ENCODE results near the gene SFT2D3.

Gene SFT2D3, protein sequence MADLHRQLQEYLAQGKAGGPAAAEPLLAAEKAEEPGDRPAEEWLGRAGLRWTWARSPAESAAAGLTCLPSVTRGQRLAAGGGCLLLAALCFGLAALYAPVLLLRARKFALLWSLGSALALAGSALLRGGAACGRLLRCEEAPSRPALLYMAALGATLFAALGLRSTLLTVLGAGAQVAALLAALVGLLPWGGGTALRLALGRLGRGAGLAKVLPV
- total RNA-seq, result 11.8 to 17.6 (median 16.7) reads per million in 3 donors

DNA sequence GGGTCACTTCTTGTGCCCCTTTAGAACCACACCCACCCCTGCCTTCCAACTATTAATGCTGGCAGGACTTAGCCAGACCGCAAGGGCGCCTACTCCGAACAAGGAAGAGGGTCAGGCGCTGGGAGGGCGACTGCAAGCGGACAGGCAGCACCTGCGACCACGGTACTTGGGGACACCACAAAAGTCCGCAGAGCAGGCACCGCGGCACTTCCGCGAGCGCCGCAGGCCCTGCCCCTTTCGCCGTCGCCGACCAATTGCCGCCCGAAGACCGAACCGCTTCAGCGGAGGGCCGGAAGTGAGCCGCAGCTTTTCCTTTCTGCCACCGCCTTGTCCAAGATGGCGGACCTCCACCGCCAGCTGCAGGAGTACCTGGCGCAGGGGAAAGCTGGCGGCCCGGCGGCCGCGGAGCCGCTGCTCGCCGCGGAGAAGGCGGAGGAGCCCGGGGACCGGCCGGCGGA is at the start of gene SFT2D3:
Gene SFT2D3, plus strand, starts transcription at position 305 of the 458 bp plus-strand sequence. Its CDS starts 32 bp downstream, at position 337.
- Histone ChIP-seq H3K4me3 (ENCODE audit: insufficient read depth, low read depth, low read length, poor library complexity, severe bottlenecking) (peak within 1 kb of the TSS; percentile 72), H3K36me3 (ENCODE audit: control insufficient read depth, insufficient read depth, low read length) (peaks cover 10% of the 10 kb centered on the region), H3K27me3 (replicated peaks; ENCODE audit: control insufficient read depth, insufficient read depth, low read length, poor library complexity, severe bottlenecking) (no peaks in the 10 kb centered on the region), H3K4me1 (ENCODE audit: control insufficient read depth, insufficient read depth, low read length, poor library complexity, severe bottlenecking) (peaks cover 25% of the 10 kb centered on the region), H3K9me3 (ENCODE audit: control insufficient read depth, low read length) (no peaks in the 10 kb centered on the region), H3K27ac (ENCODE audit: insufficient read depth, low read length, poor library complexity, severe bottlenecking) (peak within 1 kb of the TSS; percentile 84)
- DNase-seq, result peak; percentile 79 to 84 (median 80)

DNA sequence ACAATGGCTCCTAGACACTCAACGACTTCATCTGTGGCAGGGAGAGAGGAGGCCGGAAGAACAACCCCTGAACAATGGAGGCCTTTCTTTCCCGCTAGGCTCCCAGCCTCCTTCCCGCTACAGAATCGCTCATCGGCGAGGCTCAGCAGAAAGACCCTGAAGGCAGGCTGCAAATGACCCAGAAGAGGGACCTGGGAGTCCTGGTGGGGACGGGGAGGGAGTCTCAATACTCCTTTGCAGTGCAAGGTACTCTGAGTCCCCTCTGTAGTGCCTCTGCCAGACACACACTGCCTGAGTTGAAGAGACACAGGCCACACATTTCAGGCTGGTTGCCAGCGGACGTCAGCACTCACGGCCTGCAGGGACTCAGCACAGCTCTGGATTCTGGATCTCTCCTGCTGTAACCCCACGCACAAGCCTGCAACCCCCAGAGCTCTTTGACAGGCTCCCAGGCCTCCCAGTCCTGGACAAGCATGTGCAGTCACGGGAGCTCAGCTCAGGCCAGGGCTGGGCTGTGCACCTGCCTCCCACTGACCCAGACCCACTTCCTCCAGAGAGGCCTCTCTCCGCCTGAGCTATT is 49.2 kb upstream of the SFT2D3 start:
- Histone ChIP-seq H3K36me3 (ENCODE audit: control insufficient read depth, insufficient read depth, low read length) (no peaks in the 10 kb centered on the region), H3K27me3 (replicated peaks; ENCODE audit: control insufficient read depth, insufficient read depth, low read length, poor library complexity, severe bottlenecking) (no peaks in the 10 kb centered on the region), H3K4me1 (ENCODE audit: control insufficient read depth, insufficient read depth, low read length, poor library complexity, severe bottlenecking) (peaks cover 10% of the 10 kb centered on the region), H3K4me3 (ENCODE audit: insufficient read depth, low read depth, low read length, poor library complexity, severe bottlenecking) (no peak overlapping the region), H3K9me3 (ENCODE audit: control insufficient read depth, low read length) (no peaks in the 10 kb centered on the region), H3K27ac (ENCODE audit: insufficient read depth, low read length, poor library complexity, severe bottlenecking) (no peak overlapping the region)
- no peak for DNase-seq

DNA sequence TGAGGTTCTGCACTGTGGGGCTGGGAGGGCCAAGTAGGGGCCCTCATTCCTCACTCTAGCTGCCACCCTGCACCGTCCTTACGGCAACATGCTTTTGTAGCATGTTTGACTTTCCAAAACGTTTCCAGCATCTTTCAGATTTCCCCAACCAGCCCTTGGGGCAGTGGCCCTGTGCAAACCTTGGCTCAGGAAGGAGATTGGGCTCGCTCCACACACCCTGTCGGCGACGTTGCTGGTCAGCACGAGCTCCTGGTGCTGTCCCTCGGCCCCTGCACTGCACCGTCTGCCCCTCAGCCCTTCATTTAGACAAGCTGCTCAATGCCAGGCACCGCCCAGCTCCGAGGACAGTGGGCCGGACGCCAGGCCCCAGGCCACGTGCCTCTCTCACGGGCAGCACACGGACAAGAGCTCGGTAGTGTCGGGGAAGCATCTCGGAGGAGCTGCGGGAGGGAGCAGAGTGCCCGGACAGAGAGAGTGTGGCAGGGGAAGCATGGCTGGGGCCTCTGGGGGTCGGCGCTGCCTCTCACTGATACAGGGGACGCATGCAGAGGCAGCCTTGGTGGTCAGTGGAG is 48.4 kb upstream of the SFT2D3 start:
- H3K27ac ChIP-seq (ENCODE audit: insufficient read depth, low read length, poor library complexity, severe bottlenecking), result no peak overlapping the region
- no peak overlapping the region for H3K4me3 ChIP-seq (ENCODE audit: insufficient read depth, low read depth, low read length, poor library complexity, severe bottlenecking)
- no peaks in the 10 kb centered on the region for H3K36me3 ChIP-seq (ENCODE audit: control insufficient read depth, insufficient read depth, low read length)
- peaks cover 10% of the 10 kb centered on the region for H3K4me1 ChIP-seq (ENCODE audit: control insufficient read depth, insufficient read depth, low read length, poor library complexity, severe bottlenecking)
- H3K27me3 ChIP-seq (replicated peaks; ENCODE audit: control insufficient read depth, insufficient read depth, low read length, poor library complexity, severe bottlenecking), result no peaks in the 10 kb centered on the region
- no peaks in the 10 kb centered on the region for H3K9me3 ChIP-seq (ENCODE audit: control insufficient read depth, low read length)
- no peak for DNase-seq

DNA sequence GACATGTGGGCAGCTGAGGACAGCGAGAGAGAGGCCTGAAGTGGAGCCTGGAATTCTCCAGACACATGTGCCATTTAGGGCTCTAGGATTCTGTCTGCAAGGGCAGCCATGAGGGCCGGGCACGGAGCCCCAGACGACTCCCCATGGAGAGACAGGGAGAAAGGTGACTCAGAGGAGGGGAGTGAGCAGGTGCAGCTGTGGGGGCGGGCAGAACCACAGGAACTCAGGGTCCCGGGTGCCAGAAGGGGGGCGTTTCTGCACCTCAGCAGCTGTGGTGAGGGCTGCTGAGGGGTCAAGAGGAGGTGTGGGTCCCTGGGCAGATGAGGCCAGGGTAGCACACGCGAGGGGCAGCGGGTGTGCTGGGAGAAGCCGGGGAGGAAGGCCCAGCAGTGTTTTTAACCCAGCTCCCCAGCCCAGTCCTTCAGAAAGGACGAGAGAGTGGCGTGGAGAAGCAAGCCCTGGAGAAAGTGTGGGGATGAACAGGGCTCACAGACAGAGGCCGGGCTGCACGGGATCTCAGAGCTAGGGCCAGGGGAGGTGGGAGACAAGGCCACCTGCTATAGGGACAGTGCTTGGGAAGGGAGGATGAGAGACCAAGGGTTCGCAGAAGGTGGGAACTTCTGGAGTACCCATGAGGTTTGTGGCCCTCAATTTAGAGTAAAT is 47.7 kb upstream of the SFT2D3 start:
- no peaks in the 10 kb centered on the region for H3K9me3 ChIP-seq (ENCODE audit: control insufficient read depth, low read length)
- peaks cover 10% of the 10 kb centered on the region for H3K4me1 ChIP-seq (ENCODE audit: control insufficient read depth, insufficient read depth, low read length, poor library complexity, severe bottlenecking)
- H3K27ac ChIP-seq (ENCODE audit: insufficient read depth, low read length, poor library complexity, severe bottlenecking), result no peak overlapping the region
- no peaks in the 10 kb centered on the region for H3K27me3 ChIP-seq (replicated peaks; ENCODE audit: control insufficient read depth, insufficient read depth, low read length, poor library complexity, severe bottlenecking)
- no peak for DNase-seq
- no peak overlapping the region for H3K4me3 ChIP-seq (ENCODE audit: insufficient read depth, low read depth, low read length, poor library complexity, severe bottlenecking)
- no peaks in the 10 kb centered on the region for H3K36me3 ChIP-seq (ENCODE audit: control insufficient read depth, insufficient read depth, low read length)

DNA sequence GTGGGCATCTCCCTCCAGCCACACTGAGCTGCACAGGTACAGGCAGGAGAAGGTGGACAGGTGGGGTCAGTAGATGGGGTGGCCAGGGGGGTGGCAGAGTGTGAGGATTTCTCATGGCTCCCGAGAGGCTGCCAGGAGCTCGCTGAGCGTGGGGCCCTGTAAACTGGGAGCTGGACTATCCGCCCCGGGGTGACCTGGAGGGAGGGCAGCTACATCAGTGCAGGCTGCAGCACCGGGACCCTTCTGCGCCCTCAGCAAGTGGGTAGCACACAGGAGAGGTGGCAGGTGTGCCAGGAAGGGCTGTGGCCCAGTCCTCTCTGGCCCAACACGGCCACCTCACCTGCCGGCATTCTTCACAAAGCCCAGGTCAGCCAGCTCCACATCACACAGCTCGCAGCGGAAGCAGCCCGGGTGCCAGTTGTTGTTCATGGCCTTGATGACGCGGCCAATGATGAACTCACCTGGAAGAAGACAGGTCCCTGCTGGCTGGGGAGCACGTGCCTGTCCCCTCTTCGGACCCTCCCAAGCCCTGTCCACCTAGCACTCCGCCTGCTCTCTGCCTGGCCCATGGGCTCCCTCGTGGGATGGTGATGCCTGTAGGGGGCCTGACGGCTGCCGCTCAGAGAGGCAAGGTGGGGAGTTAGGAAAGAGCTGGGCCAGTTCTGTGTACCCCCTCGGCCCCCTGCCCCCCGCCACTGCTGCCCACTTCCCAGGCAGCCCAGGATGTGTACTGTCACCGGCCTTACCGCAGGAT is 47.0 kb upstream of the SFT2D3 start:
- Histone ChIP-seq H3K36me3 (ENCODE audit: control insufficient read depth, insufficient read depth, low read length) (no peaks in the 10 kb centered on the region), H3K4me1 (ENCODE audit: control insufficient read depth, insufficient read depth, low read length, poor library complexity, severe bottlenecking) (peaks cover 6% of the 10 kb centered on the region), H3K9me3 (ENCODE audit: control insufficient read depth, low read length) (no peaks in the 10 kb centered on the region), H3K27ac (ENCODE audit: insufficient read depth, low read length, poor library complexity, severe bottlenecking) (no peak overlapping the region), H3K4me3 (ENCODE audit: insufficient read depth, low read depth, low read length, poor library complexity, severe bottlenecking) (no peak overlapping the region), H3K27me3 (replicated peaks; ENCODE audit: control insufficient read depth, insufficient read depth, low read length, poor library complexity, severe bottlenecking) (no peaks in the 10 kb centered on the region)
- no peak for DNase-seq

DNA sequence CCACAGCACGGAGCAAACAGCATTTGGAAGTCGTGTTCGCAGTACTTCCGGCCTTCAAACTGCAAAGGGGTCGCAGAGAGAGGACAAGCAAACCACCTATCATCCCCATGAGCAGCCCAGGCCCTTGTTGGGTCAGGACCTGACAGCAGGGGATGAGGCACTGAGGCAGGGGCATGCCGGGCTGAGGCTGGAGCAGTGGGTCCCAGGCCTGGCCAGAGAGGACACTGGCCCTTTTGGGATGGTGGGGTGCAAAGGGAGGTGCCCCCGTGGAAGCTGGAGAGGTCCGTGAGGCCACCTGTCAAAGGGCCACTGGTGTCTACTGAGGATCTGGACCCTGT is 46.5 kb upstream of the SFT2D3 start:
- no peak for DNase-seq
- no peak overlapping the region for H3K27ac ChIP-seq (ENCODE audit: insufficient read depth, low read length, poor library complexity, severe bottlenecking)

DNA sequence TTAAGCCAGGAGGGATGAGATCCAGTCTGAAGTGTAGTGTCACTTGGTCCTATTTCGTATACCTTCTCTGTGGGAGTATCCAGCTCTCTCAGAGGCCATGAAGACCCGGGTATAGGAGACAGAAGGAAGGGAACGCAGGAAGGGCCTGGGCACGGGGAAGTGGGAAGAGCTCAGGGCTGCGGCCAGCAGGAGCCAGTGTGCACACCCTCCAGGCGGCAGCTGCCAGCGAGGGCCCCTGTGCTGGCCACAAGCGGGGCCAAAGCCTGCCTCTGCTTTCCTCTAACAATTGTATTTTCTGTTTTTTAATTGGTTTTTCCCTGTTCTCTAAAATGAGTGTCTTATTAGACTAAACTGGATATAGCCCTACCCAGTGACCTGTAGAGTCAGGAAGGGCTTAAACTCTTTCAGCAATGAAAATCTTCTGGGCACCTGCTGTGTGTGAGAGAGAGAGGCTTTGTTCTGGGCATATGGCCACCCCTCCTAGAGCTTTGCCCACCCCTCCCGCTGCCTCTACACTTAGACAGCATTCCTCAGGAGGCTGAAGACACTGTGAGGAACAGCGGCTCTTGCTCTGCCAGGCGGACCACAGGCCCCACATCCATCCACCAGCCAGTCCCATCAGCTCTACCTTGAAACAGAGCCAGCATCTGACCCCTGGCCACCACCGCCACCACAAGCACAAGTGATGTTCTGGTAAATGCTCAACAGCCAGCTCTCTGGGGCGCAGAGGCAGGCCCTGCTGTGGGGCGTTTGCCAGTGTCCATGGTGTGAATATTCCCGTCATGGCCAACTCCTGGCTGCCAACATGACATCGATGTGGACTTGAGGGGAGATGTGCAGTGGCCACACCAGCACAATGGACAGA is 45.9 kb upstream of the SFT2D3 start:
- Histone ChIP-seq H3K4me3 (ENCODE audit: insufficient read depth, low read depth, low read length, poor library complexity, severe bottlenecking) (no peak overlapping the region), H3K27me3 (replicated peaks; ENCODE audit: control insufficient read depth, insufficient read depth, low read length, poor library complexity, severe bottlenecking) (no peaks in the 10 kb centered on the region), H3K27ac (ENCODE audit: insufficient read depth, low read length, poor library complexity, severe bottlenecking) (no peak overlapping the region), H3K4me1 (ENCODE audit: control insufficient read depth, insufficient read depth, low read length, poor library complexity, severe bottlenecking) (no peaks in the 10 kb centered on the region), H3K9me3 (ENCODE audit: control insufficient read depth, low read length) (no peaks in the 10 kb centered on the region), H3K36me3 (ENCODE audit: control insufficient read depth, insufficient read depth, low read length) (no peaks in the 10 kb centered on the region)
- no peak for DNase-seq

More for the DNA sequence above, 46.5 kb upstream of the SFT2D3 start:
- no peaks in the 10 kb centered on the region for H3K36me3 ChIP-seq (ENCODE audit: control insufficient read depth, insufficient read depth, low read length)
- no peak overlapping the region for H3K4me3 ChIP-seq (ENCODE audit: insufficient read depth, low read depth, low read length, poor library complexity, severe bottlenecking)
- no peaks in the 10 kb centered on the region for H3K27me3 ChIP-seq (replicated peaks; ENCODE audit: control insufficient read depth, insufficient read depth, low read length, poor library complexity, severe bottlenecking)
- H3K9me3 ChIP-seq (ENCODE audit: control insufficient read depth, low read length), result no peaks in the 10 kb centered on the region
- peaks cover under 1% of the 10 kb centered on the region for H3K4me1 ChIP-seq (ENCODE audit: control insufficient read depth, insufficient read depth, low read length, poor library complexity, severe bottlenecking)

DNA sequence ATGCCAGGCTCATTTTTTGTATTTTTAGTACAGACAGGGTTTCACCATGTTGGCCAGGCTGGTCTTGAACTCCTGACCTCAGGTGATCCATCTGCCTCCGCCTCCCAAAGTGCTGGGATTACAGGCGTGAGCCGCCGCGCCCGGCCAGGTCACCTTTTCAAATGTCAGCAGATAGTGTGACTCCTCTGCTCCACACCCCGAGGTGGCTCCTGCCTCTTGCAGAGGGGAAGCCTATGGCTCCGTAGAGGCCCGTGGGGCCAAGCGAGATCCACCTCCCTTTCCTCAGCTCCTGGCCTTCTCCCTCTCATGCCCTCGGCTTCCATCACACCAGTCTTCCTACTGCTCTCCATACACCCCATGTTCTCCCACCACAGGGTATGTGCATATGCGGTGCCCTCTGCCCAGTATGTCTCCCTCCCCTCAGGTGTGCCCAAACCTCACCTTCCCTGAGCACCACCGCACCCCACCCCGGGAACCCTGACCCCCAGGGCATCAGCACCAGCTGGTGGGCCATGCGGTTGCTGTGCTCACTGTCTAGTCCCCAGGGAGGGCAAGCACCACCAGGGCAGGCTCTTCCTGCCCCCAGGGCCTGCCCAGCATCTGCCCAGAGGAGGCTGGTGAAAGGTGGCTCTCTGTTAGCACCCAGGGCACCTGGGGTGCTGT is 44.6 kb upstream of the SFT2D3 start:
- no peaks in the 10 kb centered on the region for H3K4me1 ChIP-seq (ENCODE audit: control insufficient read depth, insufficient read depth, low read length, poor library complexity, severe bottlenecking)
- H3K9me3 ChIP-seq (ENCODE audit: control insufficient read depth, low read length), result no peaks in the 10 kb centered on the region
- no peaks in the 10 kb centered on the region for H3K27me3 ChIP-seq (replicated peaks; ENCODE audit: control insufficient read depth, insufficient read depth, low read length, poor library complexity, severe bottlenecking)
- H3K4me3 ChIP-seq (ENCODE audit: insufficient read depth, low read depth, low read length, poor library complexity, severe bottlenecking), result no peak overlapping the region
- H3K36me3 ChIP-seq (ENCODE audit: control insufficient read depth, insufficient read depth, low read length), result no peaks in the 10 kb centered on the region
- no peak overlapping the region for H3K27ac ChIP-seq (ENCODE audit: insufficient read depth, low read length, poor library complexity, severe bottlenecking)
- no peak for DNase-seq

DNA sequence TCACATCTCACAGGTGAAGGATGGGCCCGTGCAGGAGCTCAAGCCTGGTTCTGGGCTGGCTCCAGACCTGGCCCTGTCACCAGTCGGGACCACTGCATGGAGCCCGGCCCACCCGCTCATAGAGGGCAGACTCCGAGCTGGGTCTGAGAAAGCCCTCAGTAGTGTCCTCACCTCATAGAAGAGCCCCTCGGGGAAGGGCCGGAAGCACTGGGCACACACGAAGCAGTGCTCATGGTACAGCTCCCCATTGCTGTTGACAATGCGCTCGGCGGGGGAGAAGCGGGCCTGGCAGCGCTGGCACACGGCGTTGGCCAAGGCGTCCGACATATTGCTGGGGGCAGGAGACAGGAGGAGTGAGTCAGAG is 44.1 kb upstream of the SFT2D3 start:
- Histone ChIP-seq H3K4me1 (ENCODE audit: control insufficient read depth, insufficient read depth, low read length, poor library complexity, severe bottlenecking) (no peaks in the 10 kb centered on the region), H3K9me3 (ENCODE audit: control insufficient read depth, low read length) (no peaks in the 10 kb centered on the region), H3K27me3 (replicated peaks; ENCODE audit: control insufficient read depth, insufficient read depth, low read length, poor library complexity, severe bottlenecking) (no peaks in the 10 kb centered on the region), H3K36me3 (ENCODE audit: control insufficient read depth, insufficient read depth, low read length) (no peaks in the 10 kb centered on the region), H3K4me3 (ENCODE audit: insufficient read depth, low read depth, low read length, poor library complexity, severe bottlenecking) (no peak overlapping the region), H3K27ac (ENCODE audit: insufficient read depth, low read length, poor library complexity, severe bottlenecking) (no peak overlapping the region)
- DNase-seq, result no peak

All from effector memory CD4-positive, alpha-beta T cell (primary cell).